OCI-LY3 (cell line): ENCODE data around the gene MCOLN2.

Experiments
- H2AFZ ChIP-seq: fragments of 200-600, 300-600 bp; shearing (Covaris generic); 2 replicates; pipeline ENCODE4 v1.6.0; 2014; ENCODE audit warnings: antibody characterized with exemption, low read depth, low read length
- H3K27ac ChIP-seq: fragments of 200-600, 300-600 bp; sonication (generic); 2 replicates; pipeline ENCODE4 v1.5.1; 2014; ENCODE audit warnings: mild to moderate bottlenecking, low read length, moderate library complexity, mixed read lengths
- H3K27me3 ChIP-seq: fragments of 200-600, 300-600 bp; sonication (generic); 2 replicates; pipeline ENCODE4 v1.6.1; 2014; ENCODE audit warnings: low read depth, low read length, mixed read lengths
- H3K36me3 ChIP-seq: fragments of 200-600, 300-600 bp; sonication (generic); replicated peaks from 2 replicates; pipeline ENCODE3; 2014; ENCODE audit warnings: low read depth, low read length, mixed read lengths
- H3K4me1 ChIP-seq: fragments of 300-600, 200-600 bp; sonication (generic); 2 replicates; pipeline ENCODE4 v1.6.1; 2014; ENCODE audit warnings: low read length, mixed read lengths
- H3K4me2 ChIP-seq: fragments of 200-600, 300-600 bp; sonication (generic); 2 replicates; pipeline ENCODE4 v1.6.1; 2014; ENCODE audit warnings: low read length, mixed read lengths
- H3K4me3 ChIP-seq: fragments of 300-600, 200-600 bp; sonication (generic); 2 replicates; pipeline ENCODE4 v1.5.1; 2014; ENCODE audit warnings: antibody characterized with exemption, mild to moderate bottlenecking, low read length, moderate library complexity
- H3K79me2 ChIP-seq: fragments of 300-600, 200-600 bp; shearing (Covaris generic); 2 replicates; pipeline ENCODE4 v1.6.1; 2014; ENCODE audit warnings: mild to moderate bottlenecking, low read length, mixed read lengths
- H3K9ac ChIP-seq: fragments of 300-600, 200-600 bp; shearing (Covaris generic); 2 replicates; pipeline ENCODE4 v1.6.0; 2014; ENCODE audit warnings: mild to moderate bottlenecking, low read length, moderate library complexity
- H3K9me3 ChIP-seq: fragments of 200-600, 300-600 bp; shearing (Covaris generic); 2 replicates; pipeline ENCODE4 v1.6.1; 2014; ENCODE audit warnings: low read length, mixed read lengths; ENCODE audit not compliant: insufficient read depth
- H4K20me1 ChIP-seq: fragments of 200-600, 300-600 bp; sonication (generic); 2 replicates; pipeline ENCODE4 v1.6.1; 2016; ENCODE audit warnings: low read length, mixed read lengths; ENCODE audit not compliant: insufficient read depth
- EZH2phosphoT487 ChIP-seq: fragments of 200-600 bp; shearing (Covaris generic); IDR thresholded peaks from 2 replicates; pipeline ENCODE4 v1.6.1; 2018; ENCODE audit warnings: antibody characterized with exemption, mixed run types, low read depth
- TF ChIP-seq, protein P1 (sequence below): fragments of 200-600, 300-600 bp; sonication (generic); IDR thresholded peaks from 2 replicates; pipeline ENCODE4 v1.5.1; 2014; ENCODE audit warnings: antibody characterized with exemption, low read length, low read depth

The MCOLN2 gene

DNA sequence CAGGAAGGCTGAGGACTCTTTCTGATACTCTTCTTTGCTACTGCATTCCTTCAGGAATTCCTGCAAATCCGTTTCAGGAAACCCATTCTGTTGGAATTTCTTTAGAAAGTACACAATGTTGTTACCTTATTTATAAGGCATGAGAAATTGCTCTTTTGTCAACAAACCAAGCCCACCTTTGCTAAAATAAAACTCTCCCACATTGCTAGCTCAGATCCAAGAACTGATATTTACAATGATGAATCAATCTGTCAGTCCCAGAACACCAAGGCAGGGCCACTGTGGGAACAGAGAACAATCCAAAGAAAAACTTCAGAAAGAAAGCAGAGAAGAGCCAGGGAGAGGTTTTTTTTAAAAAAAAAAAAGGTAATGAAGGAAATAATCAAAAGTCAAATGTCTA is 67.3 kb downstream of the MCOLN2 start:
- no peaks in the 10 kb centered on the region for H3K27me3 ChIP-seq
- H3K36me3 ChIP-seq: peaks cover 50% of the 10 kb centered on the region
- H3K4me2 ChIP-seq: no peak overlapping the region
- H2AFZ ChIP-seq: no peak overlapping the region
- TF ChIP-seq, protein P1, sequence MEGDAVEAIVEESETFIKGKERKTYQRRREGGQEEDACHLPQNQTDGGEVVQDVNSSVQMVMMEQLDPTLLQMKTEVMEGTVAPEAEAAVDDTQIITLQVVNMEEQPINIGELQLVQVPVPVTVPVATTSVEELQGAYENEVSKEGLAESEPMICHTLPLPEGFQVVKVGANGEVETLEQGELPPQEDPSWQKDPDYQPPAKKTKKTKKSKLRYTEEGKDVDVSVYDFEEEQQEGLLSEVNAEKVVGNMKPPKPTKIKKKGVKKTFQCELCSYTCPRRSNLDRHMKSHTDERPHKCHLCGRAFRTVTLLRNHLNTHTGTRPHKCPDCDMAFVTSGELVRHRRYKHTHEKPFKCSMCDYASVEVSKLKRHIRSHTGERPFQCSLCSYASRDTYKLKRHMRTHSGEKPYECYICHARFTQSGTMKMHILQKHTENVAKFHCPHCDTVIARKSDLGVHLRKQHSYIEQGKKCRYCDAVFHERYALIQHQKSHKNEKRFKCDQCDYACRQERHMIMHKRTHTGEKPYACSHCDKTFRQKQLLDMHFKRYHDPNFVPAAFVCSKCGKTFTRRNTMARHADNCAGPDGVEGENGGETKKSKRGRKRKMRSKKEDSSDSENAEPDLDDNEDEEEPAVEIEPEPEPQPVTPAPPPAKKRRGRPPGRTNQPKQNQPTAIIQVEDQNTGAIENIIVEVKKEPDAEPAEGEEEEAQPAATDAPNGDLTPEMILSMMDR: no peak
- no peak for TF ChIP-seq EZH2phosphoT487
- H3K9me3 ChIP-seq: no peaks in the 10 kb centered on the region
- H3K4me1 ChIP-seq: no peaks in the 10 kb centered on the region
- no peak overlapping the region for H3K9ac ChIP-seq
- no peaks in the 10 kb centered on the region for H3K79me2 ChIP-seq
- H3K27ac ChIP-seq: no peak overlapping the region
- H4K20me1 ChIP-seq: no peaks in the 10 kb centered on the region
- no peak overlapping the region for H3K4me3 ChIP-seq

DNA sequence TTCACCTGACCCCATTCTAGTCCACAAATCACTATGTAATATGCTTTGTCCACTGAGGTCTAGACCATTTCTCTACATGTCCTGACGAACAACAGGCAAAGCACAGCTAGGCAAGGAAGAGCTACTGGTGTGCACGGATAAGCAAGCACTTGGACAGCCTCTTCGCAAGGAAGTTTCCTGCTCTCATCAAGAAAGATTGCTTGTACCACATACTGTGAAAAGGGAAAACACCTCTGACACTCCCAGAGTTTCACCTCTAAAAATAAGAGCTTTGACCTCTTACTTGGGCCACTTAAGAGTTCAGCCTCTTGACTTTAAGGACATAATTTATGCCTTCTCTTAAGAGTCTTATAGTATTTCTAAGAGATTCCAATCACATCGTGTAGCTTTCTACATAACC is 67.9 kb downstream of the MCOLN2 start:
- Histone ChIP-seq H4K20me1 (no peaks in the 10 kb centered on the region), H3K27ac (no peak overlapping the region), H2AFZ (no peak overlapping the region), H3K4me3 (no peak overlapping the region), H3K36me3 (peaks cover 45% of the 10 kb centered on the region), H3K4me2 (no peak overlapping the region), H3K79me2 (no peaks in the 10 kb centered on the region), H3K27me3 (no peaks in the 10 kb centered on the region), H3K9me3 (no peaks in the 10 kb centered on the region), H3K4me1 (no peaks in the 10 kb centered on the region), H3K9ac (no peak overlapping the region)
- no peak for TF ChIP-seq EZH2phosphoT487
- TF ChIP-seq, protein P1: no peak

DNA sequence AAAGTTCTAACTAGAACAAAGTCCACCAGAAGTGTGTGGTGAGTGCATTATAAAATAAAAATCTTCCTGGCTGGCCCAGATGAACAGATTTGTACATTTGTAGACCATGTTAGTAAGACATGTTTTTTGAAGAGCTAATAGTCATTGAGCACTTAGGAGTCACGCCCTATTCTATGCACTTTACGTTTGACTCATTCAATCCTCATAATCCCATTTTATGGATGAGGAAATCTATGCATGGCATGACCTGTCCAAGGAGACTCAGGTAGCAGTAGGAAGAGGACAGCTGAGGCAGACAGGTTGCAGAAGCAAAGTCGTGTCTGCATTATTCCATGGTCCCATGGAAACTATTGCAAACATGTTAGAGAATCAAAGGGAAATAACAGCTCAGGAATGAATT is 73.6 kb downstream of the MCOLN2 start:
- H3K9me3 ChIP-seq: no peaks in the 10 kb centered on the region
- H3K4me3 ChIP-seq: no peak overlapping the region
- H3K36me3 ChIP-seq: peaks cover 16% of the 10 kb centered on the region
- H3K79me2 ChIP-seq: no peaks in the 10 kb centered on the region
- H3K4me1 ChIP-seq: no peaks in the 10 kb centered on the region
- no peaks in the 10 kb centered on the region for H3K27me3 ChIP-seq
- H2AFZ ChIP-seq: no peak overlapping the region
- TF ChIP-seq, protein P1: no peak
- TF ChIP-seq EZH2phosphoT487: no peak
- H3K27ac ChIP-seq: no peak overlapping the region
- no peak overlapping the region for H3K9ac ChIP-seq
- no peak overlapping the region for H3K4me2 ChIP-seq
- no peaks in the 10 kb centered on the region for H4K20me1 ChIP-seq

DNA sequence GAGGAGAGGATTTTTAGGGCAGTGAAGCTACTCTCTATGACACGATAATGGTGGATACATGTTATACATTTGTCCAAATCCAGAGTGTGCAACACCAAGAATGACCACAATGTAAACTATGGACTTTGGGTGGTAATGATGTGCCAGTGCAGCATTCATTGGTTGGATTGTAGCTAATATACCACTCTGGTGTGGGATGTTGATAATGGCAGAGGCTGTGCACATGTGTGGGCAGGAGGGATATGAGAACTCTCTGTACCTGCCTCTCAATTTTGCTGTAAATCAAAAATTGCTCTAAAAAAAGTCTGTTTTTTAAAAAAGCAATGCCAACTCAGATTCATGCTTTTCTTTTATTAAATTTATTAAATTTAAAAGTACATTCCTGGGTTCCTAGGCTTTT is 76.8 kb downstream of the MCOLN2 start:
- no peaks in the 10 kb centered on the region for H4K20me1 ChIP-seq
- H3K9me3 ChIP-seq: no peaks in the 10 kb centered on the region
- H3K27ac ChIP-seq: no peak overlapping the region
- H2AFZ ChIP-seq: no peak overlapping the region
- H3K4me3 ChIP-seq: no peak overlapping the region
- H3K4me2 ChIP-seq: no peak overlapping the region
- H3K79me2 ChIP-seq: no peaks in the 10 kb centered on the region
- H3K36me3 ChIP-seq: no peaks in the 10 kb centered on the region
- no peaks in the 10 kb centered on the region for H3K27me3 ChIP-seq
- TF ChIP-seq, protein P1: no peak
- no peak for TF ChIP-seq EZH2phosphoT487
- no peak overlapping the region for H3K9ac ChIP-seq
- H3K4me1 ChIP-seq: no peaks in the 10 kb centered on the region
